ENCODE data around the gene CHD2.
"Not testable (repeated sequence)": the region's sequence is repeated elsewhere in the genome, so short reads cannot be mapped to it uniquely, and the experiment has no call there.

The CHD2 gene

GRCh38 chr15:93048759-93049161, 148.6 kb downstream of the CHD2 start:
- no peak for DNase-seq (ENCODE audit: low spot score)

DNA sequence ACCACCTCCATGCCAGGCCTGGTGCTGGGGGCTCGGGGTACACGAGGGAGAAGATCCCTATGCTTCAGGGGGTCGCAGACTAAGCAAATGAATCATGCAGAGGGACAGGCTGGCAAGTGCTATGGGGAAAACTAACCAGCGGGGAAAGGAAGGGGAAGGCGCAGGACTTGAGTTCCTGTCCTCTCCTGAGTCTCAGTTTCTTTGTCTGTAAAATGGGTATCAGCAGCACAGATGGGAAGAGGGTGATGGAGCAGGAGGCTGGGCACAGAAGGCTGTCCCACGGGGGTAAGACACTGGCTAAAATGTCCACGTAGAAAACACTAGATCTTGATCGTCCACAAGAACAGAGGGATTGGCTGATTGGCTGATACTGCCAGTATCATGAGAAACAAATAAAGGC, 149.1 kb downstream of the CHD2 start:
- no peak for DNase-seq (ENCODE audit: low spot score)

GRCh38 chr15:93049914-93050578, 149.9 kb downstream of the CHD2 start:
- DNase-seq (ENCODE audit: low spot score) = no peak

- DNase-seq (ENCODE audit: low spot score) = no peak
Observed at GRCh38 chr15:93050648-93051047, 150.5 kb downstream of the CHD2 start.

GRCh38 chr15:93051236-93052089, 151.3 kb downstream of the CHD2 start:
- DNase-seq (ENCODE audit: low spot score) = no peak

GRCh38 chr15:93052090-93052879, 152.2 kb downstream of the CHD2 start:
- DNase-seq (ENCODE audit: low spot score) = no peak

DNA sequence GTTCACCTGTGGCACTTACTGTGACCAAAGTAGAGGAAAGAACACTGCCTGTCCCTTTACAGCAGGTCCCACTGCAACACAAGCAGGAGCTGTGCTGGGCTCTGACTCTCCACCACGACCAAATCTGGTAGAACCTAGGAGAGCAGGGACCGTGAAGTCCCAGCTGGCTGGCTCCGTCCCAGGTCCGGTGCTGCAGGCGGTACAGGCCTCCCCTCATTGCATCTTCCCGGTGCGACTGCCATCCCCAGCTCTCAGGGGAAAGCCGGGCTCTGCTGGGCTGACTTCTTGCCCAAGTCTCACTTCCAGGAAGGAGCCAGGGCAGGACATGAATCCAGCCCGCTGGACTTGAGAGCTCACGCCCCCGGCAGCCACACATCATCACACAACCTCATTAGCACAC, 155.1 kb downstream of the CHD2 start:
- no peak for DNase-seq (ENCODE audit: low spot score)

GRCh38 chr15:93056836-93057235, 156.7 kb downstream of the CHD2 start:
- no peak for DNase-seq (ENCODE audit: low spot score)

DNA sequence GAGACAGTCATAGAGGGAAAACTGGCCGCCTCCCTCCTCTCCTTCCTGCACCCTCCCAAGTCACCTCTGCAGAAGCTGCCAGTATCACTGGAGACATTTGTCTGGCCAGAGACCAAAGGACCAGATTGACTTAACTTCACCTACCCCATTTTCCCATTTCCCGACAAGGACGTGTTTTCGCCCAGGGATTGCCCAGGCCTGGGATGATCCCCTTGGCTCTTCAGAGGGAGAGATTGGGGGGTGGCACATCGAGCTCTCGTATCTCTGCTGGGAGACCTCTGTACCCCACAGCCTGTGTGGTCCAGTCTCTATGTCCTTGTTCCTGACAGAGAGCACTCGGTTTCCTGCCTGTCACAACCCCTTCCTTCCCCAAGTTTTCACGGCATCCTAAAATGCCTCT, 157.5 kb downstream of the CHD2 start:
- DNase-seq (ENCODE audit: low spot score) = no peak

DNA sequence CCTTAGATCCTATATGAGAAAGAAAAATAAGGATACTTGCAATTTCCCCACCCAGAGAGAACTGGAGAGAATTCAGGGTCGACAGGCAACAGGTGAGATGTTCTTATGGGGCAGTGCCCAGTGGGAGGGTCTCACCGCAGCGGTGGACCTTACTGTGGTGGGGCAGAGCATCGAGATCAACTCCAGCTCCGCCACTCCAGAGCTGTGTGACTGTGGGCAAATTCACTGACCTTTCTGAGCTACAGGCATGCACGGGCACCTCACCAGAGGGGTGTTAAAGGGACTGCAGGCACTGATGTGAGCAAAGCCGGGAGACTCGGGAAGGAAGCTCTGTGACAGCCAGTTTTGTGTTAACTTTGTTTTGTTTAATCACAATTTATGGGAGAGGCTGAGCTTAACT, 158.0 kb downstream of the CHD2 start:
- DNase-seq (ENCODE audit: low spot score) = no peak

DNA sequence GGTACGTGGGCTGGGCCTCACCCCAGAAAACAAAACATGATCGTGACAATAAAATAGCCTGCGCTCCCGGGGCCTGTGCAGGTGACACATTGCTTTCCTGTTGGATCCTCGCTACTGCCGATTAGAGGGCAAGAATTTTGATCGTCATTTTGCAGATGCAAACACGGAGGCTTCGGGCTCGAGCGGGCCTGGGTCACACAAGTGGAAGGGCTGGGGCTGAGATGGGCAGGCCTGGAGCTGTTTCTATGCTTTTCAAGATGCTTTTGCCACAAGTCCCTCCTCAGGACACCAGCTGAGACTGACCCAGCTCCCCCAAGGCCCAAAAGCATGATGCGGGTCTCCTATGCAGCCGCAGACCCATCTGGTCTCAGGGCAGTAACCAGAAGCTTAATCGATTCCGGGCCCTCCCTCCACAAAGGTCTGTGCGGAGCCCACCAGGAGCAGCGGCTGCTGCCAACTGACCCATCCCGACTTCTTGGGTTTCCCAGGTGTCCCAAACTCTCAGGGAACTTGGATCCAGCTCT, 158.8 kb downstream of the CHD2 start:
- DNase-seq (ENCODE audit: low spot score) = no peak

- DNase-seq (ENCODE audit: low spot score) = no peak
Observed at GRCh38 chr15:93059442-93059841, 159.3 kb downstream of the CHD2 start.

- DNase-seq (ENCODE audit: low spot score) = no peak
Observed at GRCh38 chr15:93060336-93061248, 160.5 kb downstream of the CHD2 start.

- not testable (repeated sequence) for DNase-seq (ENCODE audit: low spot score)
Observed at GRCh38 chr15:93062628-93063261, 162.6 kb downstream of the CHD2 start.

DNA sequence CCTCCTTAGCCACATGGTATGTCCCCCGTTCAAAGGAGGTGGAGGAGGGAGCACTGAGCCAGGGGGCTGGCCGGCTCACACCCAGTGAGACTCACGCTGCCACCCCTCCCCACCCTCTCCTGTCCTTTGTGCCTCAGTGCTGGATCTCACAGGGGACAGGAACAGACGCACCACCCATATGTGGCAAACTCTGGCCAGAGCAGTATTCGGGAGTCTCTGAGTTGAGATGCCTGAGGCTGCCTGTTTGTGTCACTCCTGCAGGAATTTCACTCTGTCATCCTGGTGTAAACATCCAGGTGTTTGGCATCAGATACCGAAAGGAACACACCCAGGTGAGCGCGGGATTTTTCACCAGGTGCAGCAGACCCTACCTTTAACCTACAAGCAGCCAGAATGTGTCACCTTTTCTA, 163.1 kb downstream of the CHD2 start:
- DNase-seq (ENCODE audit: low spot score) = no peak

DNA sequence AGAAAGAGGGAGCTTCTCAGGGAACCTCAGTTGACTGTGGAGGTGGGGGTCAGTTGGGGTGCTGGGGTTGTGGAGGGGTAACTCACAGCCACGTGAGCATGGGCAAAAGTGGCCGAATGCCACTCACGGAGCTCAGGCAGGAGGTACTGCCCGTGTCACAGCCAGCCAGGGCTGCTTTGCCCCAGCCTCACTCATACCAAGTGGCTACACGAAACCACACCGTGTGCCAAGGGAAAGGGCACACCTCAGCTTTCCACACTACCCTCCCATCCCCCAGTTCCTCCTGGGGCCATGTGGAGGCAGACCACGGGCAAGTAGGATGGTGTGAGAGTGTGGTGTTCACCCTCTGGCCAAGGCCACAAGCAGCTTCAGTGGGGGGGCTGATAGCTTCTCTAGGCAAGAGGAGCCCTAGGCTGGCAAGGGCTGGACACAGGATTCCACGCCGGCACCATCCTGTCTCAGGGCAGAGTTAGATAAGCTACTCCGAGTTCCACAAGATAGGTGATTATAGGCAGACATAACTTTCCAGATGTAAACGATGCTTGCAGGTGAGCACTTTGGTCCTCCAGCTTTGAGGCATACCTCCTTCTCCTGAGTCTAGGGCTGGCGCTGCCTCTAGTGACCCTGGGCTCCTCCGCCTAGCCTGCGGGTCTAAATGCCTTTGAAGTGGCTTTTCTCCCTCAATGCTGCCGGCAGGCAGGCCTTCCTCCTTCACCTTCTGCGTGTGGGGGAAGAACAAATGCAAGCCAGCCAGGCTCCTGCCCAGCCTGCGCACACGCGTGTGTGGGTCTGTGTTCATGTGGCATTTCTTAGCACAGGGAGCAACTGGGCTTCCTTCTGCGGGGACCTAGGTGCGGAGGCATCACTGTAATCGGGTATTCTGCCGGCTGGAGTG, 163.9 kb downstream of the CHD2 start:
- DNase-seq (ENCODE audit: low spot score) = no peak

DNA sequence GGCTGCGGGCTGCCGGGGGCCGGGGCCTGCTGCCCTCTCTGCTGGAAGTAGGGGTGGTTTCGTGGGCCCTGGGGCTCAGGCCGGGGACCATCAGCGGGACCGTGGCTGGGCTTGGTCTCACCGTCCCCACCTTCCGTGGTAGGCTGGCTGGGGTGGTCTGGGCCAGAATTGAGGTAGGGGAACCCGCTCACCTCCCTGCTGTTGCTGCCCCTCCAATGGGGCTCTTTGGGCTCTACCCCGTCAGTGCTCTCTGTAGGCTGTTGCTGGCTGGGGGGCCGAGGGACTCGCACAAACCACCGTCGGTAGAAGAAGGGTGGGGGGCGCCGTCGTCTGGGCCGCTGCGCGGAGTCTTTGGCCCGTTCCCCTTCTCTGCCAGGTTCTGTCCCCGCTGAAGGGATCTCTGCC, 165.5 kb downstream of the CHD2 start:
- DNase-seq (ENCODE audit: low spot score) = no peak

- DNase-seq (ENCODE audit: low spot score) = no peak
Observed at GRCh38 chr15:93066224-93066681, 166.1 kb downstream of the CHD2 start.

DNA sequence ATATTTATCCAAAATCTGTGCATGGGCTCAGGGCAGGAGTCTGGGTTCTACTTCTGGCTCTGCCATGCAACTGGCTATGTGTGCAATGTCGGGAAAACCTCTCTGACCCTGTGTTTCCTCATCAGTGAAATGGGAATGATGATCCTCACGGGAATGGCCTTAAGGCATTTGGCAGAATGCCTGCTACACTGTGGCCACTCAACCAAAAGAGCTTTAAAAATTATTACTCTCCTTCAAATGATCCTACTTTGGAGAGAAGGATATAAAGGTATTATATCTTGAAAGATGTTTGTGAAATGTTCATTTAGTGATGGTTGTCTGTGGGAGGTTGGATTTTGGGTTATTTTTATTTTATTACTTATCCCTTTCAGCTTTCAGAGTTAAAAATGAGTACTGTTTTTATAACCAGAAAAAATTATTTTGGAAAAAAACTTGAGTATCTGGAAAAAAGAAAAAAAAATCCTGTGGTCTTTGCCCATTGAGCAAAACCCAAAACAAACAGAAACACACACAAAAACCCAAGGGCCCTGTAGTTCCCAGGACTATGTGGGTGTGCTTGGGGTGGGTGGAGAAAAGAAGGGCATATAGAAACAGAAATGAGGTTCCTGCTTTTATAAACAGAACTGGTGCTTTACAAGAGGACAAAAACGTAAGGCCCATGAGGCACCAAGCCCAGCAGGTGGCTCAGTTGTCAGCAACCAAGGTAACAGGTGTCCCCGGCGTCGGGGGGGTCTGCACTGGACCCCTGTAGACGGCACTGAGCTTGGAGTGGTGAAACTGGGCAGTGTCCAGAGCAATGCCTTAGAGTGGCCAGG, 166.9 kb downstream of the CHD2 start:
- DNase-seq (ENCODE audit: low spot score) = no peak

Measured in iPS-NIHi11 (cell line).